Naive thymus-derived CD4-positive, alpha-beta T cell (primary cell): Measurements from ENCODE around the gene TRAF4. TPM values are rescaled to one million over a fixed set of nuclear protein-coding genes. Genes with fewer than 3 reads are reported as not detected.
"Not testable (repeated sequence)": the region's sequence is repeated elsewhere in the genome, so short reads cannot be mapped to it uniquely, and the experiment has no call there.

Experiments
- ATAC-seq: fragments of 150-1000 bp; cut with Tn5 transposase; 2 replicates; pipeline ENCODE4 v1.10.0; 2021; ENCODE audit warnings: mild to moderate bottlenecking, moderate library complexity
- CTCF ChIA-PET: fragments of 350-600 bp; sonication (Branson Sonifier 250); formaldehyde crosslinking; loops from one replicate; lab custom pipeline; 2021; ENCODE audit warnings: antibody characterized with exemption; lab: Charles Lee
- POLR2A ChIA-PET: fragments of 350-600 bp; sonication (Branson Sonifier 250); formaldehyde crosslinking; loops from one replicate; lab custom pipeline; 2021; ENCODE audit warnings: antibody characterized with exemption, inconsistent platforms; lab: Charles Lee
- DNase-seq, 9 donors: peaks; one replicate each; pipeline versions ENCODE4 v3.0.0 to v3.0.0-alpha.2; 2020 to 2022; ENCODE audit warnings: mixed read lengths in 1 of 9
- H3K27ac ChIP-seq: one replicate; pipeline ENCODE4 v1.7.0; 2013; ENCODE audit warnings: mild to moderate bottlenecking, low read depth, low read length, moderate library complexity
- H3K27me3 ChIP-seq, 2 donors: one replicate each; pipeline ENCODE4 v1.7.0; 2013; ENCODE audit warnings: low read length in 2 of 2, mild to moderate bottlenecking in 2 of 2, moderate library complexity in 2 of 2; ENCODE audit not compliant: control insufficient read depth in 2 of 2, insufficient read depth in 2 of 2
- H3K36me3 ChIP-seq, 3 experiments: 1 replicate in 2 of 3; 2 replicates in 1 of 3; pipeline ENCODE4 v1.7.0; 2013; ENCODE audit warnings: low read length in 3 of 3, mild to moderate bottlenecking in 3 of 3, moderate library complexity in 1 of 3; ENCODE audit not compliant: insufficient read depth in 3 of 3, control insufficient read depth in 2 of 3
- H3K4me1 ChIP-seq, 2 donors: one replicate each; pipeline ENCODE4 v1.7.0; 2013; ENCODE audit warnings: low read length in 2 of 2, mild to moderate bottlenecking in 2 of 2, moderate library complexity in 1 of 2; ENCODE audit not compliant: control insufficient read depth in 2 of 2, insufficient read depth in 2 of 2
- H3K4me3 ChIP-seq: 2 replicates; pipeline ENCODE4 v1.7.0; 2013; ENCODE audit warnings: mild to moderate bottlenecking, low read length
- H3K9me3 ChIP-seq, 3 experiments: 1 replicate in 2 of 3; 2 replicates in 1 of 3; pipeline ENCODE4 v1.7.0; 2013; ENCODE audit warnings: low read length in 3 of 3; ENCODE audit not compliant: control insufficient read depth in 2 of 3
- H3K27ac Mint-ChIP-seq, 9 donors: one replicate each; pipeline ENCODE4 v1.8.0; 2020 to 2022; ENCODE audit warnings: mixed read lengths in 9 of 9, mild to moderate bottlenecking in 8 of 9, moderate library complexity in 5 of 9, inconsistent platforms in 2 of 9
- H3K27me3 Mint-ChIP-seq, 5 donors: one replicate each; pipeline ENCODE4 v1.8.0; 2021 to 2022; ENCODE audit warnings: mixed read lengths in 5 of 5, mild to moderate bottlenecking in 1 of 5
- H3K36me3 Mint-ChIP-seq, 5 donors: one replicate each; pipeline ENCODE4 v1.8.0; 2020 to 2022; ENCODE audit warnings: mixed read lengths in 5 of 5, mild to moderate bottlenecking in 3 of 5, inconsistent platforms in 1 of 5
- H3K4me1 Mint-ChIP-seq, 7 donors: one replicate each; pipeline ENCODE4 v1.8.0; 2020 to 2022; ENCODE audit warnings: mixed read lengths in 7 of 7, mild to moderate bottlenecking in 3 of 7, inconsistent platforms in 1 of 7
- H3K4me3 Mint-ChIP-seq, 10 donors: one replicate each; pipeline ENCODE4 v1.8.0; 2020 to 2022; ENCODE audit warnings: mild to moderate bottlenecking in 10 of 10, mixed read lengths in 10 of 10, moderate library complexity in 6 of 10, inconsistent platforms in 2 of 10
- H3K9me3 Mint-ChIP-seq, 11 donors: one replicate each; pipeline ENCODE4 v1.8.0; 2020 to 2022; ENCODE audit warnings: mixed read lengths in 11 of 11, mild to moderate bottlenecking in 4 of 11, inconsistent platforms in 1 of 11, moderate library complexity in 1 of 11
- intact Hi-C, 2 donors: fragments of 100-400 bp; cut with micrococcal nuclease; formaldehyde crosslinking; loops; one replicate each; pipeline ENCODE4 v1.15.1; 2023
- polyA plus RNA-seq, 2 donors: library from polyadenylated mRNA; unstranded; fragments of 300-500 nt; fragmentation: Illumina TruSeq; gene quantifications; one replicate each; pipeline ENCODE4 v1.2.3, GENCODE V29; 2021
- total RNA-seq, 6 experiments: library from RNA in 5 of 6; stranded (reverse) in 5 of 6; gene quantifications; 1 replicate in 5 of 6; 2 replicates in 1 of 6; pipeline ENCODE4 v1.2.3 and lab custom pipeline; 2021 to 2026

TRAF4 gene
- total and polyA plus RNA-seq, 7 experiments from 2014 or later: 1.3 to 228 (median 25.6) TPM

GRCh38 chr17:28718333-28719020 lies 25.3 kb upstream of the TRAF4 start:
- Histone ChIP-seq H3K4me3 (no peak overlapping the region), H3K27ac (peak overlapping the region; percentile 19), H3K27me3 (no peaks in the 10 kb centered on the region), H3K36me3 (peaks cover 20 to 23% (median 22%) of the 10 kb centered on the region in 3 experiments), H3K9me3 (no peaks in the 10 kb centered on the region), H3K4me1 (peaks cover 27 to 33% of the 10 kb centered on the region in 2 donors)
- intact Hi-C loops: loop anchor here (1.0 to 5.0 kb wide), 12 partner anchors 7 to 576 kb away; partner anchors contain the start of genes NEK8 (in 2 of the 2), PROCA1 (in 2 of the 2), BLTP2 (in 1 of the 2) and DHRS13 (in 1 of the 2)
- peaks cover 0 to 2% (median 0%) of the 10 kb centered on the region in 11 donors for H3K9me3 Mint-ChIP-seq
- ChIA-PET CTCF (interaction anchor here (1.2 to 1.3 kb wide), 2 partner anchors 8 to 10 kb away, joined by 3 to 10 read pairs; partner anchors contain the start of gene NEK8), POLR2A (interaction anchor here (1.0 to 4.8 kb wide), 11 partner anchors 7 to 233 kb away, joined by 3 to 96 read pairs (median 9); partner anchors contain the start of genes DHRS13, NEK8, PHF12 and PROCA1)
- H3K4me1 Mint-ChIP-seq: peaks cover 15 to 61% (median 39%) of the 10 kb centered on the region in 7 donors
- no peak for DNase-seq
- ATAC-seq: no peak
- peak overlapping the region; percentile 59 to 97 (median 85) for H3K27ac Mint-ChIP-seq
- H3K36me3 Mint-ChIP-seq: peaks cover 0 to 26% (median 20%) of the 10 kb centered on the region in 5 donors
- peak overlapping the region; percentile 58 to 99 (median 74) for H3K4me3 Mint-ChIP-seq
- H3K27me3 Mint-ChIP-seq: peaks cover 0 to 24% (median 6%) of the 10 kb centered on the region in 5 donors

- Histone ChIP-seq H3K36me3 (peaks cover 20 to 25% (median 25%) of the 10 kb centered on the region in 3 experiments), H3K9me3 (no peaks in the 10 kb centered on the region), H3K4me3 (peak overlapping the region; percentile 82), H3K27ac (peak overlapping the region; percentile 82), H3K4me1 (peaks cover 27 to 33% of the 10 kb centered on the region in 2 donors), H3K27me3 (no peaks in the 10 kb centered on the region)
- Mint-ChIP-seq H3K4me1 (peaks cover 15 to 64% (median 44%) of the 10 kb centered on the region in 7 donors), H3K4me3 (peak overlapping the region; percentile 94 to 99 (median 98)), H3K27ac (peak overlapping the region; percentile 97 to 99 (median 98)), H3K36me3 (peaks cover 0 to 31% (median 23%) of the 10 kb centered on the region in 5 donors), H3K27me3 (peaks cover 0 to 24% (median 6%) of the 10 kb centered on the region in 5 donors), H3K9me3 (peaks cover 0 to 2% (median 0%) of the 10 kb centered on the region in 11 donors)
- POLR2A ChIA-PET: interaction anchor here (0.6 to 4.8 kb wide), 26 partner anchors 8 to 1211 kb away, joined by 3 to 96 read pairs (median 6); partner anchors contain the start of genes BLTP2, DHRS13, FLOT2 and IFT20
- intact Hi-C loops: loop anchor here (1.0 to 5.0 kb wide), 12 partner anchors 8 to 575 kb away; partner anchors contain the start of genes NEK8 (in 2 of the 2), PROCA1 (in 2 of the 2), BLTP2 (in 1 of the 2) and DHRS13 (in 1 of the 2)
- ATAC-seq: no peak
- DNase-seq: no peak
- CTCF ChIA-PET: interaction anchor here (0.8 to 10.6 kb wide), 7 partner anchors 8 to 233 kb away, joined by 3 to 331 read pairs (median 4); partner anchors contain the start of genes NEK8, PHF12 and TRAF4
Observed at GRCh38 chr17:28719021-28719433, 24.8 kb upstream of the TRAF4 start.

GRCh38 chr17:28720247-28720996 lies 23.4 kb upstream of the TRAF4 start:
- peaks cover 4 to 42% (median 23%) of the 10 kb centered on the region in 5 donors for H3K36me3 Mint-ChIP-seq
- Histone ChIP-seq H3K4me1 (peaks cover 31 to 37% of the 10 kb centered on the region in 2 donors), H3K27me3 (no peaks in the 10 kb centered on the region), H3K4me3 (peak overlapping the region; percentile 82), H3K36me3 (peaks cover 20 to 36% (median 32%) of the 10 kb centered on the region in 3 experiments), H3K9me3 (no peaks in the 10 kb centered on the region), H3K27ac (peak overlapping the region; percentile 82)
- peak overlapping the region; percentile 97 to 99 (median 98) for H3K27ac Mint-ChIP-seq
- H3K9me3 Mint-ChIP-seq: peaks cover 0 to 2% (median 0%) of the 10 kb centered on the region in 11 donors
- POLR2A ChIA-PET: interaction anchor here (0.5 to 4.8 kb wide), 31 partner anchors 8 to 574 kb away, joined by 3 to 96 read pairs (median 4); partner anchors contain the start of genes BLTP2, FAM222B, IFT20 and NEK8
- CTCF ChIA-PET: interaction anchor here (0.6 to 10.6 kb wide), 8 partner anchors 28 to 572 kb away, joined by 3 to 331 read pairs (median 4); partner anchors contain the start of genes PHF12 and TRAF4
- ATAC-seq: no peak
- peak overlapping the region; percentile 94 to 99 (median 98) for H3K4me3 Mint-ChIP-seq
- peaks cover 17 to 74% (median 56%) of the 10 kb centered on the region in 7 donors for H3K4me1 Mint-ChIP-seq
- intact Hi-C loops: loop anchor here in 1 of 2 donors (10.0 kb wide), 1 partner anchor 424 kb away; no protein-coding TSS in a partner anchor
- peak in 1 of 9 donors; percentile 30 for DNase-seq
- H3K27me3 Mint-ChIP-seq: peaks cover 0 to 21% (median 3%) of the 10 kb centered on the region in 5 donors

GRCh38 chr17:28720997-28721329 lies 22.8 kb upstream of the TRAF4 start:
- H3K4me3 Mint-ChIP-seq: peak overlapping the region; percentile 94 to 99 (median 98)

GRCh38 chr17:28722417-28723158 lies 21.2 kb upstream of the TRAF4 start:
- Mint-ChIP-seq H3K36me3 (peaks cover 4 to 42% (median 23%) of the 10 kb centered on the region in 5 donors), H3K4me1 (peaks cover 23 to 75% (median 73%) of the 10 kb centered on the region in 7 donors), H3K27ac (peak overlapping the region in 4 of 9 donors; percentile 23 to 57 (median 45)), H3K27me3 (peaks cover 0 to 14% (median 0%) of the 10 kb centered on the region in 5 donors), H3K4me3 (peak overlapping the region in 8 of 10 donors; percentile 25 to 99 (median 64)), H3K9me3 (peaks cover 0 to 2% (median 0%) of the 10 kb centered on the region in 11 donors)
- peaks cover 20 to 36% (median 32%) of the 10 kb centered on the region in 3 experiments for H3K36me3 ChIP-seq
- H3K27me3 ChIP-seq: no peaks in the 10 kb centered on the region
- DNase-seq (no peak), ATAC-seq (no peak)
- H3K4me1 ChIP-seq: peaks cover 36 to 47% of the 10 kb centered on the region in 2 donors
- intact Hi-C loops: loop anchor here in 1 of 2 donors (10.0 kb wide), 1 partner anchor 422 kb away; no protein-coding TSS in a partner anchor
- ChIA-PET POLR2A (interaction anchor here (0.9 to 4.8 kb wide), 4 partner anchors 11 to 228 kb away, joined by 5 to 96 read pairs (median 34); partner anchors contain the start of genes PHF12 and PROCA1), CTCF (interaction anchor here (0.5 to 10.6 kb wide), 2 partner anchors 26 to 43 kb away, joined by 3 to 331 read pairs; partner anchors contain the start of gene TRAF4)
- H3K9me3 ChIP-seq: no peaks in the 10 kb centered on the region
- no peak overlapping the region for H3K4me3 ChIP-seq
- H3K27ac ChIP-seq: peak overlapping the region; percentile 82

More at GRCh38 chr17:28720997-28721329, 22.8 kb upstream of the TRAF4 start:
- ChIA-PET CTCF (interaction anchor here (0.7 to 10.6 kb wide), 3 partner anchors 27 to 571 kb away, joined by 3 to 331 read pairs (median 4); partner anchors contain the start of gene TRAF4), POLR2A (interaction anchor here (0.6 to 4.8 kb wide), 15 partner anchors 7 to 230 kb away, joined by 3 to 96 read pairs (median 8); partner anchors contain the start of genes BLTP2, FAM222B, NEK8 and PHF12)
- H3K4me1 ChIP-seq: peaks cover 36 to 40% of the 10 kb centered on the region in 2 donors
- not testable (repeated sequence) for H3K27me3 ChIP-seq, H3K9me3 ChIP-seq, DNase-seq, ATAC-seq, H3K9me3 Mint-ChIP-seq
- peak overlapping the region; percentile 82 for H3K27ac ChIP-seq
- H3K36me3 ChIP-seq: peaks cover 20 to 36% (median 32%) of the 10 kb centered on the region in 3 experiments
- Mint-ChIP-seq H3K27ac (peak overlapping the region; percentile 97 to 99 (median 98)), H3K27me3 (peaks cover 0 to 15% (median 0%) of the 10 kb centered on the region in 5 donors), H3K36me3 (peaks cover 4 to 42% (median 23%) of the 10 kb centered on the region in 5 donors), H3K4me1 (peaks cover 20 to 71% (median 61%) of the 10 kb centered on the region in 7 donors)
- intact Hi-C loops: loop anchor here in 1 of 2 donors (10.0 kb wide), 1 partner anchor 424 kb away; no protein-coding TSS in a partner anchor
- peak overlapping the region; percentile 82 for H3K4me3 ChIP-seq
